CD4-positive, alpha-beta T cell treated with Interleukin-2 at 100 ng/mL for 4 hours (primary cell): ENCODE measurements around the gene PHF21B.

Source experiments
- DNase-seq: peaks from one replicate; pipeline ENCODE4 v3.0.0-alpha.2; 2020; ENCODE audit warnings: low spot score

PHF21B gene

DNA sequence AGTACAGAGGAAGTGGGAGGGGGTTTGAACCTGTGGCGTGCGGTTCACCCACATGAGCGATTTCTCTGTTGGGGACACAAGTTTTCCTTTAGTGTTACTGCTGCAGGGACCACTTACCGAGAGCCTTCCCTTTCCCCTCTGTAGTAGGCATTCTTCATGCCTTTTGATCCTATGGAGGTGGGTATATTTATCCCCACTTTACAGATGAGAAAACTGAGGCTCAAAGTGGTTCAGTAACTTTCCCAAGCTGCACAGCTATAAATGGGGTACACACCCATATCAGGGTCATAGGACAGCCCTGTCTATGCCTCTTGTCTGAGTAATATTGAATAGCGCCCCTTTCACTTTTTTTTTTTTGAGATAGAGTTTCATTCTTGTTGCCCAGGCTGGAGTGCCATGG is 3.3 kb upstream of the PHF21B start:
- DNase-seq, result no peak

DNA sequence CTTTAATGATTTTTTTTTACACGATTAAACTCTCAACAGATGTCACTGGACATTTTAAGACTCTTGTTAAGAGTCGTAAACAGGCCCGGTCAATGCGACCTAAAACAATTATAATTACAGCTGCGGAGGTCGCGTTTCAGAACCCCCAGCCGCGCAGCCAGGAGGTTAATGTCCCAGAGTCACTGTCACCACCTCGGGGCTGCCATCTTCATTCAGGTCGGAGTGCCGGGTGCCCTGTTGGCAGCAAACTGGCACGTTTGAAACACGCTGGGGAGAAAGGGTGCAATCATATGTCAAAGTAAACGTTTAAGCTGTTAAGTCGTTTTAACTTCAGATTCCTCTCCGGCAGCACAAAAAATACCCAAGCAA is 711 bp upstream of the PHF21B start:
- DNase-seq, result no peak

DNA sequence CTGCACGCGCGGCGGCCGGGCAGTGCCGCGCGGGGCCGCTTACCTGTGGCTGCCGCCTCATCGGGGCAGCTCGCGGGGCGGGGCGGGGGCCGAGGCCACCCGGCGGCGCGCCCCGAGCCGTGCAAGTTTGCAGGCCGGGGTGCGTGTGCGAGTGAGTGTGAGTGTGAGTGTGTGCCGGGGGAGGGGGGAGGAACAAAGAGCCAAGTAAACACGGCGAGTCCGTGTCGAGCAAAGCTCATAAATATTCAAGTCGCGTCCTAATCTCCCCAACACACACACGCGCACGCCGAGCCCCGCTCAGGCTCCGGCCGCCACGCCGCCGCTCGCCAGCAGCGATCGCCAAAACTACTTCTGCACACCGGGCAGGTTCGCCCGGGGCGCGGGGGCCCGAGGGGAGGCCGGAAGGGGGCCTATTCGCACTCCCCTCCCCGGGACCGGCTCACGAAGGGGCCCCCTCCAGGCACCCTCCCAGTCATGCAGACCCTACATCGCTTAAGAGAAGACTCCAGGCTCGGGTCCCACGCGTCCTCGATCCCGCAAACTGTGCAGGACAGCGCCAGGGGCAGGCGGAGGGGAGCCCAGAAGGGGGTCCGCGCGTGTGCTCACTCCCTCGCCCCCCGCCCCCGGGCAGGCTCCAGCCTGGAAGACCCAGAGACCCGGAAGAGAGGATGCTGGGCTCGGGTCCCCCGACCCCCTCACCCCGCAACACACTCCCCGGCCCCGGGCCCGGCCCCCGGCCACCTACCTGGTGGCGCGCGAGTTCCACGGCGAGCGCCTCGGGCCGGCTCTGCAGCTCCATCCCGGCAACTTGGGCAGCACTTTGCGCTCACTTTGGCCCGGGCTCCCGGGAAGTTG is 827 bp downstream of the PHF21B start:
- DNase-seq, result no peak

DNA sequence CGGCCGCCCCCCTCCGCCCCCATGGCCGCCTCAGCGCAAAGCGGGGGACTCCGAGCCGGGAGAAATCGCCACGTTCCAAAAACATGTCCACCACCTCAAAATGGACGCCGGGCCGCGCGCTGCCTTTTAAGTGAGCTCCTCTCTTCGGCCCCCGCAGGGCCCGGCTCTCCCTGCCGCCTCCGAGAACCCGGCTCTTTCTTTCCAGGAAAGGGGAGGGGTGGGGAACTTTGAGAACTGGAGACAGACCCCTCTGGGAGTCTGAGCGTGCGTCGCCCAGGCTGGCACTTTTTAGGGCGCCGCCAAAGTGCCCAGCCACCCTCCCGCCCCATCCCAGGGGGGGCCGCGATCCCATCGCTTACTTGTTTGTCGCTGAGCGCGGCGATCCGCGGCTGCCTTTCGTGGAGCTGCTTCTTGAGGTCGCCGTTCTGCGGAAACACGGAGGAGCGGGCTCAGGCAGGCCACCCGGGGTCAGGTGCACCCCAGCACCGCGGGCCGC is 1.6 kb downstream of the PHF21B start:
- DNase-seq, result no peak

DNA sequence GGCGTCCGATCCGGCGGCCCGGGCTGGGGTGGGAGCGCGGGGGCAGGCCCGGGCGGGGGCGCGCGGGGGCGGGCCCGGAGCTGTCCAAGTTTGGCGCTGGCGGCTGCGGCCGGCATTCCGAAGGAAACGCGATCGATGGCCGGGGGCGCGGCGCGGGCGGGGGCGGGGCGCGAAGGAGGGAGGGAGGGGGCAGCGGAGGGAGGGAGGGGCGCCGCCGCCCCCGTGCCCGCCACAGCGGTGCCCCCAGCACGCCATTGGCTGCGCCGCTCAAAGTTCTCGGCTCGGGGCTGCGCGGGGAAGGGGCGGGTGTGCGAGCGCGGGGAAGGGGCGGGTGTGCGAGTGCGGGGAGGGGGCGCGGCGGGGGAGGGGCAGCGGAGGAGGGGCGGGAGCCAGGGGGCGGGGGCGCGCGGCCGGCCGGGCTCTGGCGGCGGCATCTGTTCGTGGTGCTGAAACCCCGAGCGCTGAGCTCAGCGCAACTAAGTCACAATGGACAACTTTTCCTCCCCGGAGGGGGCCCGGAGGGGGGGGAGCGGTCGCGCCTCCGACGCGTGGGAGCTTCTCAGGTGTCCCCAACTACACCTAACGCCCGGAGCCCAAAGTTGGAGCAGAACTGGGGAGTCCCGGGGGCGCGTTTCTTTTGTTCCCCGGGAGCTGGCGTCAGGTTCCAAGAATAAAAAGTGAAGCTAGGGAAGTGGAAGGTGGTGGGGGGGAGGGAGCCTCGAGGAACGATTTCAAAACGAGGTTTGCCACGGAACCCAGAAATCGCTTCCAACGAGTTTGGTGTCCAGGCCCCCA is 2.2 kb downstream of the PHF21B start:
- DNase-seq, result no peak

DNA sequence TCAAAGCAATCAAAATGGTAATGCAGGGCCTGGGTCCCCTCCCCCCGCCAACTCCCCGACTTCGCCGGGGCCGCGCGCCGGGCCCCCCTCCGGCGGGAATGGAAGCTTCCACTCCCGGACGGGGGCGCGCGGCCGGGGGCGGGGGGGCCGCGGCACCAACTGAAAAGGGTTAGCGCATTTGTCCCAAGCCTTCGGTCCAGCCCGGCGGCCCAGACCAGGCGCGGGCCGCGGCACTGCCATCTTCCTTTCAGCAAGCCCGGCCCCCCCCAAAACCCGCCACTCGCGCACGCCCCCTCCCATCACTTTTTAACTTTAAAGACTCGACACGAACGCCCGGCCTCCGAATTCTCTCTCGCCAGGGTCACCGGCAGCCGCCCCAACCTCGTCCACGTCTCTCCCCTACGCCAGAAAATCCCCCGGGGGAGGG is 2.8 kb downstream of the PHF21B start:
- DNase-seq, result no peak

DNA sequence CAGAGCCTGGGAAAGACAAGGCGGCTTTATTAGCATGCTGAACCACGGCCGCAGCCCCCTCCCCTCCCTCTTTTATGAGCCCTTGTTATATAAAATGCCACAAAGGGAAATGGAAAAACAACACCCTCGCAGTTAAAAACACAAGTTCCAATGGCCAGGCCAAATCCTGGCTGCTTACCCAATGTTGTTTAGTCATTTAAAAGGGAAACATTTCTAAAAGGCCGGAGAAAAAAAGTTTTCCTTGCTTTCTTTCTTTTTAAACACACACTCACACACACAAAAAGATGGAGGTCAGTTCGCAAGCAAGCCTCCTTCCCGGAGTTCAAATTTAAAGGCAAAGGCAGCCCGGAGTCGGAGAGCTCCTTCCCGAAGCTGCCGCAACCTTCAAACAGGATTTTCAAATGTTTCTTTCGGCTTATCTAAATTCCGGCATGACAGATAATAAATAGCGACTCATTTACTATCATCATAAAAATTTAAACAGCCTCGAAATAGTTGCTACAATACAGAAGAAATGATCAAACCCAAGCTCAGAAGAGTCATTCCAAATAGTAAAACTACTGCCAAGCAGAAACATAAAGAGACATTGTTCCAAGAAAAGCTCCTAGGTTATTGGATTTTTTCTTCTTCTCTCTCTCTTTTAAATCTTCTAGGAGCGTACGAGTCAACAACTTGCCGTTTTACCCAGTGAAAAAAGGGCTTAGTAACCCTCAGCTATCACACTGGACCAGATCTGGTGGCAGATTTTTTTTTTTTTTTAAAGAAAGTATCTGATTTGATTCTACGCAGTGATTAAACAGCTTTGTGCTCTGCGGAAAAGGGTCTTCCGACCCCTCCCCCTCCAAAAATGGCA is 3.5 kb downstream of the PHF21B start:
- DNase-seq, result no peak

DNA sequence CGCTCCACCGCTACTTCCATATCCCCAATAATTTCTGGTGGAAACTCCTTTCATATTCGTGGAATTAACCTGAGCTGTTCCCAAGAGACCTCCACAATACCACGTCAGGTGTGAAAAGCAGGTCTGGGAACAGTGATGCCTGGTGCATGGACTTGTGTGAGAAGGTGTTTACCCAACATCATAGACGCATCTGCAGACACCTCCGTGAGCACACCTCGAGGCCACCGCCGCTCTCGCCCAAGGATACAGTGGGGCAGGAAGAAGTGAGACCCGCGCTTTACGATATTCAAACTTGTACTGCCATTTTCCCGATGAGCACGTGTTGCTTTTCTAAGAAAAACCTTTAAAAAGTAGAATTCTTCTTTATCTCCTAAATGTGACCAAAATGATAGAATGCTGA is 8.2 kb downstream of the PHF21B start:
- no peak for DNase-seq

DNA sequence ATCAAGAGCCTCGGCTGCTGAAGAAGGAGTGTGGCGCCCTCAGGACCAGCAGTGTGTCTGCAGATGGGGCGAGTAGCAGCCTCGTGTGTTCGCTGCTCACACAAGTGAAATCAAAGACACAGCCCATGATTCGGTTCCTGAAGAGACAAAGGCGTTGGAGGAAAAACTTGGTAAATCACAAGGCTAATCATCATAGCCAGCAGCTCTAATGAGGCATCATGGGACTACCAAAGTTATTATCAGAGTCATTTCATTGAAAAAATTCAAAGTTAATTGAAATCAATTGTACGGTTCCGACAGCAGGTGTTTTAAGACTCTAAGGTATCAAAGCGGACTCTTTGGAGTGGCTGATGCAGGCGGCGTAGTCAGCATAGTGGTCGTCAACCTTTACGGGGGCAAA is 9.5 kb downstream of the PHF21B start:
- DNase-seq, result no peak

DNA sequence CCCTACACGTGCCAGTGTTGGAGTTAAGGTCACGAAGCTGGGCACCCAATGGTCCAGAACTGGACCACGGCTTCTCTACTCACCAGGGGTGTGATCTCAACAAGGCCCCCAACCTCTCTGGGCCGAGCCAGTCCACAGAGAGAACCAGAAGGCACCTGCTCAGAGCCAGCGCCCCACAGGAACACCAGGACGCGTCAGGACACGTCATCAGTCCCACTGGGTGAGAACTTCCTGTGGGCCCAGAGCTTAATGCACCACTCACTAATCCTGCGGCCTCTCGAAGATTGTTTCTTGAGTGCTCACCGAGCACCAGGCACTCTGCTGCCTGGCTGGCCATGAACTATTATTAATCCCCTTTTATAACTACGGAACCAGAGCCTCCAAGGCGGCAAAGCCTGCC is 10.1 kb downstream of the PHF21B start:
- DNase-seq, result no peak

DNA sequence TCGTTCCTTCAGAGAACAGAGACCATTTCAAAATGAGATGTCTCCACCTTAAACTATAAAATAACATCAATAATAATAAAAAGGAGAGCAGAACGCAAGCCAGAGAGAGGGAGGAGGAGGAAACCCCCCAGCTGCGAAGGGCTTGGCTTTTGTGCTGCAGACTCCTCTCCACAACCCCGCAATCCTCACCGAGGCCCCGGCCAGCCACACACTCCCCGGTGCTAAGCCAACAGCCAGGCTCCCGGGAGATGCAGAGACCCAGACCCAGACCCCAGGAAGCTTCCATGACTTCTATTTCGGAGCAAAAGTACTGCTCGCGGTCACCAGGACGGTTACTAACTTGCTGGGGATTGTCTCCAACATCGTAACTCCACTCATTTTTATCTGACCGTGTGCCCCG is 10.6 kb downstream of the PHF21B start:
- DNase-seq, result no peak

DNA sequence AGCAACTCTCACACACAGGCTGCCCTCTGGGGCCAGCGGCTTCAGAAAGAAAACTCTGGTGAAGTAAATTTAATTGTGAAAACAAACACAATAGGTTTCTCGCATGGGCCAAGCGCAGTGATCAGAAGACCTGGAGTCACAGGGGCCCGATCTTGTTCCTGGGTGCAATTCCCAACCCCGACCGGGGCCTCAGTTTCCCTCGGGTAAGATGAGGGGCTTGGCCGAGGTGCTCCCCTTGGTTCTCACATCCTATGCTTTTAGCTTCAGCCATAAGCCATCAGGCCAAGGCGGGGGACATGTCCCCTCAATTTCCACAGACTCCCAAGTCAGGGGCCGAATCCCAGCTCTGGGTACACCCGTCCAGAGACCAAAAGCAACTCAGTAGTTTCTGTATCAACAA is 11.5 kb downstream of the PHF21B start:
- DNase-seq, result no peak

DNA sequence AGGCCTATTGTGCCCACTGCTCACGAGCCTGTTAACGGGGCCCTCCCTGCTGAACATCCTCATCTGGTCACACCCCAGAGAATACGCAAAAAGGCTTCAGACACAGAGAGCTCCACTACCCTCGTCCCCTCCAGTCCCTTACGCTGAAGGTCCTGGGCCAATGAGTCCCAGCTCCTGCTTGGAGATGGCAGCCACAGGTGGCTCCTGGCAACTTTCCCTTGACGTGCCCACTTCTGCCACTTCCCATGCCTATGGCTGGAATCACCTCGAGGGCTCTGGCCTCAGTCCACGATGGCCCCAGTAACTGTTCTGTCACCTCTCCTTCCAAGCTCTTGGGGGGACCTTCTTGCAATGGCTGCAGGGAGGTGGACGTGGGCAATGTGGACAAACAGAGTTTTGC is 12.7 kb downstream of the PHF21B start:
- DNase-seq, result no peak

DNA sequence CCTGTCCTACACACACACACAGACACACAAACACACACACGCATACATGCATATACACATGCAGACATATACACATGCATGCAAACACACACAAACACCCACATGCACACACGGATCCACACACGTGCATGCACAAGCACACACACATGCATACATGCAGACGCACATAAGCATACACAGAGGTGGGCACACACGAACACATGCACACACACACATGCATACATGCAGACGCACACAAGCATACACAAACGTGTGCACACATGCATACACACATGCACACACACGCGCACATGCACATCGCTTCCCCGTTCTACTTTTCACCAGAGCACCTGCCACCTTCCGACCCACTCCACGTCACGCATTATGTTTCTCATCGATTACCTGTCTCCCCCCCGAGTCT is 13.2 kb downstream of the PHF21B start:
- no peak for DNase-seq

DNA sequence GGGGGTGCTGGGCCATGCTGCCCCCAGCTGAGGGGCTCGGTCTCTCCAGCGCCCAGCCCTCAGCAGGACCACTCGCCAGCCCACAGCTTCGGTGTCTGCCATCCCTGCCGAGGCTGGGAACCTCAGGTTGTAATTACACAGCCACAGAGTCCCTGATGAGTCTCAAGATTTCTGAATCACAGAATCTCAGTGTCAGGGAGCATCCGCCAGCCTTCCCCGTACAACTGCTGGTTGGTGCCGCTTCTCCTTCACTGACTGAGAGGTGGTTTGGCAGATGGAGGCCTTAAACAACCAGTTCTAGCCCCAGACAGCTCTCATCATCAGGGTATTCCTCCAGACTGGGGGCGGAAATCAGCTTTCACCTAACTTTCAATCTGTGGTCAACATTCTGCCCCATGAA is 13.7 kb downstream of the PHF21B start:
- no peak for DNase-seq

DNA sequence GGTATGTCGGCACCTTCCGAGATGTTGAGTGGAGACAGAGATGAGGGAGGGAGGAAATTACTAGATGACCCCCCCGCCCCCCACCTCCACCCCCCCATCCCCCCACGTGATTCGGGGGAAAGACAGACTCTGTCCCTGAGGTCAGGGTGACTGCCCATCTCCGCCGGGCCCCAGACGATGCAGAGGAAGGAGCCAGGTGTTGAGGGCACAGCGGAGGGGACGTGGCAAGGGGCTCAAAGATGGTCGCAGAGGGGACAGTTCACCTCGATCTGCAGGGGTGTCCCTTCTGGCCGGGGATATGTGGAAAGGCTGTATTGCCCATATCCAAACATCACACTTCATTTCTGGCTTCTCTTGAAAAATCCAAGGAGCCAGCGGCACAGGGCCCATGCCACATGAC is 14.1 kb downstream of the PHF21B start:
- DNase-seq, result no peak

DNA sequence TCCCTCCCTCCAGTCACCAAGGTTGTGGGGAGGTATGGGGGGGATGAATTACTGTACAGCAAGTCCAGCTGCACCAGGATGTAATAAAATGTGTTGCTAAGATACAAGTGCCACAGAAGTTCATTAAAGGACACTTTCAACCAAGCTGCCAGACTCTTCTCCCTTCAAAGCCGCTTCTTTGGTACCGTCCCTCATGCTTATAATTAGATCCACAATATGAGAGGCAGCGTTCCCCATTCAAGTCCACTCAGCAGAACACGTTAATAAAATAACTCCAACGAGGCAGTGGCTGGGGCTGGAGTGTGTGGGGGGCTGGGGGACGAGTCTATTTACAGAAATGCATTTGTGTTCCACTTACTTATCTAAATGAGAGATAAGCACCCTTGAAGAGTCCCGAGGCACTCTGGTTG is 14.7 kb downstream of the PHF21B start:
- no peak for DNase-seq

DNA sequence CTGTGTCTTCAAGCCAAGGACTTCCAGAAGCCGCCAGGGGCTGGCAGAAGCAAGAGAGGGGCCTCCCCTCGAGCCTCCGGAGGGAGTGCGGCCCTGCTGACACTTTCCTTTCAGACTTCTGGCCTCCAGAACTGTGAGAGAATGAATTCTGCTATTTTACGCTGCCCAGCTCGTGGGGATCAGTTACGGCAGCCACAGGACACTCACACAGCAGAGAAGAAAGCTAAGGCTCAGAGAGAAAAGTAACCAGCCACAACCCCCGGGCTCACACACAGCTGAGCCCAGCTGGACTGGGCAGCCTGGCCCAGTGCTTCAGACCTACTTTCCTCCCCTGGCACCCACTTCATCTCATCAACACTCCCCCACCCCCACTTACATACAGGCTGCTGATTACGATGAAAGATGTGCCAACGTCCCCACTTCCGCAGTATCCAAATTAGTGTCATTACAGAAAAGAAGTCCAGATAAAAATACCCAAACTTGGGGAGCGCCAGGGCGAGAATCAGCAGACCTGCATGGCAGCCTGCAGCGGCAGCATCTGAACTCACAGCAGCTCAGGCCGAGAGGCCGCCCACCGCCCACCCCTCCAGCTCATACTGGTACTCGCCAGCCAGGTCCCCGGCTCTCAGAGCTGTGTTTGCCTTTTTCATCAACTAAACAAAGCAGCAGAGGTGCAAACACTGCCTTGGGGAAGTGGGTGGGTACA is 15.3 kb downstream of the PHF21B start:
- DNase-seq, result no peak

DNA sequence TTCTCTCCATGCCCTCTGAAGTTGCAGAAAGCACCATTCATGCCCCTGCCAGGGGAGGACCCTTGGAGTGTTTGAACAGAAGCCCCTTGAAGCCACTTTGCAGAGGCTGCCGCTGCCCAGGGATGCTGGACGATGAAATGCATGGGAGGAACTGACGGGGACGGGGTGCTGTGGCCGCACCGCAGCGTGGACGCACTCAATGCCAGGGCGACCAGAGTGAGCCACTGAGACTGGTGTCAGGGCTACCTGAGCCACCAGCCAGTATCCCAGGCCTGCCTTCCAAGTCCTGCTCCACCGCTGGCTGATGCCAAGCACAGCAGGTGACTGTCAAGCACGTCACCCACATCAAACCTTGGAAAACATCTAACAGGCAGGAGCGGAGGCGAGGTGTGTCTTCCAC is 17.6 kb downstream of the PHF21B start:
- DNase-seq, result no peak

DNA sequence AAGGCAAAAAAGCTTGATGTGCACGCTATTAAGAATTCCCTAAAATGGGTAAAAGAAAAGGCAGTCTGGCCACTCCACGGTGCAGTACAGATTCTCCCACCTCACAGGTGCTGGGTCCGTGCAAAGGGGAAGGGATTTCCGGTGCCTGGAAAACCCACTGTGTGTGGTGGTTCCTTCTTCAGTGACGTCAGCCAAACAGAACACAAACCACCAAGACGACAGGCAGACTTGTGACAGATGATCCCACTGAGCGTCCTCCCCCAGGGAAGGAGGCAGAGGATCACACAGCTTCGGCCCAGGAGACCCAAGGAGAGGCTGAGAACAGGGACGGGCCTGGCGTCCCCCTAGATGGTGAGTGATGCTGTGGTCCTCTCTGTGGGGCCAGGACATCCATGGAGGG is 18.6 kb downstream of the PHF21B start:
- no peak for DNase-seq

DNA sequence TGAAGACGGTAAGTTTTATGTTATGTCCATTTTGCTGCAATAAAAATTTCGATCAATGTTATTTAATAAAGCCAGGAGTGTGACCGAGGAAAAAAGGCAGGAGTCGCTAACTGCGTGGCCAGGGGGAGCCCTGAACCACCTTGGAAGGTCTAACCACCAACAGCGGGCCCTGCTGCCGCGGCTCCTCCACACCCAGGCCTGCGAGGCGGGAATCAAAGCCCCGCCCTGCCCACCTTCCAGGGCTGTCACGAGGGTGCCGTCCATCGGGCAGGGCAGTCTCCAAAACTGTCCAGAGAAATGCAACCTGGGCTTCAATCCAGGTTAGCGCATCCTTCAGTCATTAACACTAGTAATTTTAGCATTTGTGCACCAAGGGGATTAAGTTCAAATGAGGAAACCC is 19.0 kb downstream of the PHF21B start:
- DNase-seq, result no peak

DNA sequence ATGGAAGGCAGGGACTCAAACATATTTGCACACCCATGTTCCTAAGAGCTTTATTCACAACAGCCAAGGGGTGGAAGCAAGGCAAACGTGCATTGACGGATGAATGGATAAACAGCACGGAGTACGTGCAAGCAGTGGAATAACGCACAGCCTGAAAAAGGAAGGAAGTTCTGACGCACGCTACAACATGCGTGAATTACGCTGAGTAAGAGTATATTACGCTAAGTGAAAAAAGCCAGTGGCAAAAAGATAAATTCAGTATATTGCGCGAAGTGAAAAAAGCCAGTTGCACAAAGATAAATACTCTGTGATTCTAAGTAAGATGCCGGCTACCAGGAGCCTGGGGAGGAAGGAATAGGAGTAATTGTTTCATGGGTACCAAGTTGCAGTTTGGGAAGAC is 19.5 kb downstream of the PHF21B start:
- no peak for DNase-seq
